CD4-positive, alpha-beta T cell treated with Interleukin-15 for 1 hour (primary cell): ENCODE results near the gene ENTPD5.
"Not testable (repeated sequence)": the region's sequence is repeated elsewhere in the genome, so short reads cannot be mapped to it uniquely, and the experiment has no call there.

ENCODE experiments used
- DNase-seq: peaks from one replicate; pipeline ENCODE4 v3.0.0-alpha.2; 2020

The ENTPD5 gene

GRCh38 chr14:73937012-73937411 is 82.1 kb downstream of the ENTPD5 start:
- DNase-seq = no peak

- DNase-seq = no peak
These were observed 82.5 kb downstream of the ENTPD5 start for GRCh38 chr14:73936548-73936947.

GRCh38 chr14:73935666-73936065 is 83.4 kb downstream of the ENTPD5 start:
- no peak for DNase-seq

DNA sequence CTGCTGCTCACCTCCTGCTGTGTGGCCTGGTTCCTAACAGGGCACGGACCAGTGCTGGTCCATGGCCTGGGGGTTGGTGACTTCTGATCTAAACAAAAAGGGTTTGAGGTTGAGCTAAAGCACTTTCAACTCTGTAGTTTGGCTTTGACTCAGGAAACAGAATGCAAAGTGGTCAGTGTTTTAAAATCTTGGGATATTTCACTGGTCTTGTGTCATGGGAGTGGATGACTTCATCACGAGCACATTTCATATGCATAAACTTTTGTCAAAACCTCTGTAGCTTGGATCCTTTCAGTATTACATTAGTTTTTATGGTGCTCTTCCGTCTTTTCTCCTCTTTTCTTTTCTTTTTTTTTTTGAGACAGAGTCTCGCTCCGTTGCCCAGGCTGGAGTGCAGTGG is 94.8 kb downstream of the ENTPD5 start:
- DNase-seq = no peak

DNA sequence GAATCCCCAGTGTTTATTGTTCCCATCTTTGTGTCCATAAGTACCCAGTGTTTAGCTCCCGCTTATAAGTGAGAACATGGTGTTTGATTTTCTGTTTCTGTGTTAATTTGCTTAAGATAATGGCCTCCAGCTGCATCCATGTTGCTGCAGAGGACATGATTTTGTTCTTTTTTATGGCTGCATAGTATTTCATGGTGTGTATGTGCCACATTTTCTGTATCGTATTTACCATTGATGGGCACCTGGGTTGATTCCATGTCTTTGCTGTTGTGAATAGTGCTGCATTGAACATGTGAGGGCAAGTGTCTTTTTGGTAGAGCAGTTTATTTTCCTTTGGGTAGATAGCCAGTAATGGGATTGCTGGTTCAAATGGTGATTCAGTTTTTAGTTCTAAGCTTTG is 99.6 kb downstream of the ENTPD5 start:
- not testable (repeated sequence) for DNase-seq

DNA sequence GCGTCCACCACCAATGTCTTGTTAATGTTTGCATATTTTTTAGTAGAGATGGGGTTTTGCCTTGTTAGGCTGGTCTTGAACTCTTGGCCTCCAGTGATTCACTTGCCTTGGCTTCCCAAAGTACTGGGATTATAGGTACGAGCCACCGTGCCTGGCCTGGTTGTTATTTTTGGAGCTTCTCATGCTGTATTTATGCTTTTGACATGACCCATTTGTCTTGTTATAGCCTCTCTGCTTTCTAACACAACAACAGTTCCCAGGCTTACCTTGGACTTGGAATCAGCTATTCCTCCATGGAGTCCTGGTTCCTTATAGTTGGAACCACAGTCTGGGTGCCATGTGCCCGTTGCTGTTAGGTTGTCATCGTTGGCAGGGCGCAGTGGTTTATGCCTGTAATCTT is 102.8 kb downstream of the ENTPD5 start:
- DNase-seq = no peak

DNA sequence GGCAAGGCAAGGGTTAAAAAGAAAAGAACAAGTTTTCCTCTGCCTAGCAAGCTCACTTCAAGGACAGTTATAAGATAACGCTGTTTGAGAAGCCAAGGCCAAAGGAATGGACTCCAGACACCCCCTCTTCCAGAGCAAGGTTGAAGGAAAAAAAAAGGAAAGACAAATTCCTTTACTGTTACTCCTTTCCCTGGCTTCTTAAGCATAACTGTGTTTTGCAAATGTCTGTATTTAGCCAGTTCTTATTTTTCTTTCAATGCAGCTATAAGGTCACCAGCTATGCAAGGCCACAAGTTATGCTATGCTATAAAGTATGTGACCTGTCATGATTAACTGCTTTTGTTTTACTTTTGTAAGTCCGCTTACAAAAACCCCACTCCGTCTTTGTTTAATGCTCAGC is 105.8 kb downstream of the ENTPD5 start:
- DNase-seq = no peak

GRCh38 chr14:73909681-73910080 is 109.4 kb downstream of the ENTPD5 start:
- DNase-seq = no peak
